ENCODE measurements around the gene ATAD5.
A peak's percentile ranks its signal among the peaks of the same experiment; 100 is the strongest.
"Not testable (repeated sequence)": the region's sequence is repeated elsewhere in the genome, so short reads cannot be mapped to it uniquely, and the experiment has no call there.

Gene ATAD5

DNA sequence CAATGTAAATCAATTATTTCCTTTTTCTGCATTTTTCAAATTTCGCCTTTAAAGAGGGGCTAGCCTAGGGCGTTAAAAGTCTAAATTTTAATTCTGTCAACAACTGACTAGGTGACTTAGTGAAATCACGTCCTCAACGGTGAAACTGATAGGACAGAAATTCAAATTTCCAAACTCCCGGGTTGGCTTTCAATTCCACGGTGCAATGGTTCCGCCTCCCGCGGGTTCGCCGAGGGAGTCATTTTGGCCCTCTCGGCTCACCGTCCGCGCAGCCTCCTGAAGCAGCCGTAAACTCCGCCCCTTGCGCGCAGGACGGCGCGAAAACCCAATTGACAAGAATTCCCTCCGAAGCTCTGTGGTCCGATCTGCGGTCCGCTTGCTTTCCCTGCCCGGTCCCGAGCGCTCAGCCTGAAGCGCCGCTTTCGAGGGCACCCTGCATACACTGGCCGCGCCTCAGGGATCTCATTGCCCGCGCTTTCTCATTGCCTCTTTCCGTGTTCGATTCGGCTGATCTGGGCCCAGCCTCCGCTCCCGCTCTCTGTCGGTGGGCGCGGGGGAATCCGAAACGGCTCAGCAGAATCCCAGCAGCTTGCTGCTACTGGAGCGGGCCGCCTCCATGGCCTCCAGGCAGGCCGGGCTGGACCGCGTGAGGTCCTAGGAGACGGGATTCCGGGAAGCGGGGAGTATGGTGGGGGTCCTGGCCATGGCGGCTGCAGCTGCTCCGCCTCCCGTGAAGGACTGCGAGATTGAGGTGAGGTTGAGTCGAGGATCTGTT lies at the start of gene ATAD5:
Gene ATAD5 (plus strand): TSS at position 304 of the 775 bp plus-strand sequence. CDS start 382 bp downstream, at position 686.
- DNase-seq, result peak; percentile 89

DNA sequence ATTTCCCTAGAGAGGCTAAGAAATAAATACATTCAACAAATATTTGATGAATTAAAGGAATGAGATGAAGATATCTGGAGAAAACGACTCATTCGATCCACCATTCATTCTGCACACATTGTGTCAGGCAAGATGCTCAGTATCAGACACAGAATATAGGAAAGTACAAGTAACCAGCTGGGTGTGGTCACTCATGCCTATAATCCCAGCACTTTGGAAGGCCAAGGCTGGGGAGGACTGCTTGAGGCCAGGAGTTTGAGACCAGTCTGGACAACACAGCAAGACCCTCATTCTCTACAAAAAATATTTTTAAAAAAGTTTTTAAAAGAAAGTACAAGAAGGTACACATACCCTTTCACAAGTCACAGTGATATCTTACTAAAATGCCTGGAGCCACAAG lies 49.6 kb upstream of the ATAD5 start:
- no peak for DNase-seq

DNA sequence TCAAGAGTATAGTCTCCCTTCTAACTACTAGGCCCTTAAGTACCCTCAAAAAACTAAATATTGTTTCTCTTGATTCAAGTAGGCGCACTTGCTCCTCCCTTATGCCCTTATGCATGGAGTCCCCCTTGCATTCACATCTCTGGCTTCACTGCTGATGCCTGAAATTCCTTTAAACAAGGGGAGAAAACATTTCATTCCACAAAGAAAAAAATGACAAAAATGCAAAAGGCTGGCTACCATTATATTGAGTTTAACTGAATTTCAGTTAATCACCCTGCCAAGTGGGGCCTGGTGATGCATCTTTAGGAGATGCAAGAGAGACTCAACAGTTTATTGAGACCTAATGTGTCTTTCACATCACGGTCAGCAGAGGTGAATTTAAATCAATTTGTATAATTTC lies 42.8 kb upstream of the ATAD5 start:
- no peak for DNase-seq

- DNase-seq, result no peak
Observed at GRCh38 chr17:30790279-30790678, 41.5 kb upstream of the ATAD5 start.

GRCh38 chr17:30793282-30793977 lies 38.3 kb upstream of the ATAD5 start:
- no peak for DNase-seq

GRCh38 chr17:30794372-30794771 lies 37.4 kb upstream of the ATAD5 start:
- no peak for DNase-seq

DNA sequence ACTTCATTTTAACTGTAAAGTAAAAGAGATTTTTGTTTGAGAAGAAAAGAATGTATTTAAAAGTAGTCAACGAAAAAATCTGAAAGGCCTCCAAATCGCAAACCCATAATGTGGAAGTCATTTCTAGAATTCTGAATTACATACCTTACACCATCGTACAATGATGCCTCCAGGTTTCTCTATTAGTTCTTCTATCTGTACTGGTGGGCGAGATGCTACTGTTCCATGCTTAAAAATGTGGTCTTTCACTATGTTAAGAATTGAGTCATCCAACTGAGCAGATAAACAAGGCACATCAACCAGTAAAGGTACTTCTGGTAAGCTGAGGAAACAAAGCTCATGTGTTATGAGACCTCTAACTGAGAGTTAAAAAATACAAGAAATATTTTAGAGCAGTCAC lies 35.8 kb upstream of the ATAD5 start:
- no peak for DNase-seq

DNA sequence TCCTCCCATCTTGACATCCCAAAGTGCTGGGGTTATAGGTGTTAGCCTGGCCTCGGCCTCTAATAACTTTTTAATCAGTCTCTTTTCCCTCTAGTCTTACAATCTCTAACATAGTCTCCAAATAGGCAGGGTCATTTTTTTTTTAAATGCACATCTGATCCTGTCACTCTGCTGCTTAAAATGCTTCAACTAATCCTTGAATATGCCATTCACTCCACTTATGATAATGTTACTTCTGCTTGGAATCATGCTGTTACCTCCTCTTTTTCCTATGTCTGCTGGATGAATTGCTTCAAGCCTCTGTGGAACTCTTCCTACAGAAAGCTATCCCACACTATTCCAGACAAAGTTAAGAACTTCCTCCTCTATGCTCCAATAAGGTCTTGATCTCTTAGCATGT lies 30.1 kb upstream of the ATAD5 start:
- no peak for DNase-seq

DNA sequence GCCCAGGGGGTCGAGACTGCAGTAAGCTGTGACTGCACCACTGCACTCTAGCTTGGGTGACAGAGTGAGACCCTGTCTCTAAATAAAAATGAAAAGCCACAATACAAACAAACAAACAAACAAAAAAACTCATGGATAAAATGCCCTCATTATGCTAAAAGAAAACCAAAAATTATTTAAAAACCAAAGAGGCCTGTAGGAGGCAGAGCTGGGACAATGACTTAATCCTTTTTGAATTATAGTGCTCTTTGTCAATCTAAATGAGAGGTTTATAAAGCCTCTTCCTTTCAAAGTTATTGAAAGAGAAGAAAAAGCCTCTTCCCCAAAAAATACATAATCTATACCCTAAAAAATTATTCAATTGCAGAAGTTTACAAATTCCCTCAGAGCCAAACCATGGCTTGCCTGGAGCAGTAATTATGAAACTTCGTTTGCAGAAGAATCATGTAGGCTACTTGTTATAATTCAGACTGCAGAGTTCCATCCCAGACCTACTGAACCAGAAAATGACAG lies 25.8 kb upstream of the ATAD5 start:
- no peak for DNase-seq

- no peak for DNase-seq
Observed at GRCh38 chr17:30807896-30808295, 23.9 kb upstream of the ATAD5 start.

DNA sequence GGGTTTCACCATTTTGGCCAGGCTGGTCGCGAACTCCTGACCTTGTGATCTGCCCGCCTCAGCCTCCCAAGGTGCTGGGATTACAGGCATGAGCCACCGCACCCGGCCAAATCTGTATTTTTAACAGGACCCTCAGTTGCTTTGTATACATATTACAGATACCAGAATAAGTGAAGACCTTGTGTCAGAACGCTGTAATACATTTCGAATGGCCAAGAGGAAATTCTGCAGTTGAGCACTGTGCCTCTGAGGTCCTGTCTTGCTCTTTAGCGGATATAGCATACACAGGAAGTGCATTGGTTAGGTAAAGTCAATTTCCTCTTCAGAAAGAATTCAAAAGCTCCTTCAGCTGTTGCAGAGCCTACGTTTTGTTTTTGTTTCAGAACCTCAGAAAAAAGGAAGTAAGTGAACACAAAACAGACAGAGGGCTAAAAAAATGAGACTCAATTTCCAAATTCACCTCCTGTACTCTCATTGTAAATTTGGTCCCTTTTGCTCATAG lies 22.9 kb upstream of the ATAD5 start:
- peak; percentile 75 for DNase-seq

GRCh38 chr17:30809867-30810266 lies 21.9 kb upstream of the ATAD5 start:
- no peak for DNase-seq

- DNase-seq, result no peak
Observed at GRCh38 chr17:30812218-30813177, 19.3 kb upstream of the ATAD5 start.

DNA sequence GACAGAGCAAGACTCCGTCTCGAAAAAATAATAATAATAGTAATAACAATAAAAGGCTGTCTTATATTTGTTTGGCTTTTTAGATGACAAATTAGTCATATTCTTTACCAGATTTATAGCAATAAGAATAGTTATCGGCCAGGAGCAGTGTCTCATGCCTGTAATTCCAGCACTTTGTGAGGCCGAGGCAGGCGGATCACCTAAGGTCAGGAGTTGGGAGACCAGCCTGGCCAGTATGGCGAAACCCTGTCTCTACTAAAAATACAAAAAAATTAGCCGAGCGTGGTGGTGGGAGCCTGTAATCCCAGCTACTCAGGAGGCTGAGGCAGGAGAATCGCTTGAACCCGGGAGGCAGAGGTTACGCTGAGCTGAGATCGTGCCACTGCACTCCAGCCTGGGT lies 17.5 kb upstream of the ATAD5 start:
- not testable (repeated sequence) for DNase-seq

GRCh38 chr17:30814860-30815259 lies 16.9 kb upstream of the ATAD5 start:
- DNase-seq, result not testable (repeated sequence)

DNA sequence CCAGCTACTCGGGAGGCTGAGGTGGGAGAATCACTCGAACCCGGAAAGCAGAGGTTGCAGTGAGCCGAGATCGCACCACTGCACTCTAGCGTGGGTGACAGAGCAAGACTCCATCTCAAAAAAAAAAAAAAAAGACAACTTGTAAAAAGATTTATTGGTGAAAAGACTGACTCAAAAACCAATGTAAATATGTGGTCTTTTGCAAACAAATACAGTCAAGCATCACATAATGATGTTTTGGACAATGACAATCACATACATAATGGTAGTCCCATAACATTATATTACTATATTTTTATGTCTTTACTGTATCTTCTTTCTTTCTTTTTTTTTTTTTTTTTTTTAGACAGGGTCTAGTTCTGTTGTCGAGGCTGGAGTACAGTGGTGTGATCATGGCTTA lies 15.6 kb upstream of the ATAD5 start:
- no peak for DNase-seq

- DNase-seq, result no peak
Observed at GRCh38 chr17:30819971-30820705, 11.6 kb upstream of the ATAD5 start.

DNA sequence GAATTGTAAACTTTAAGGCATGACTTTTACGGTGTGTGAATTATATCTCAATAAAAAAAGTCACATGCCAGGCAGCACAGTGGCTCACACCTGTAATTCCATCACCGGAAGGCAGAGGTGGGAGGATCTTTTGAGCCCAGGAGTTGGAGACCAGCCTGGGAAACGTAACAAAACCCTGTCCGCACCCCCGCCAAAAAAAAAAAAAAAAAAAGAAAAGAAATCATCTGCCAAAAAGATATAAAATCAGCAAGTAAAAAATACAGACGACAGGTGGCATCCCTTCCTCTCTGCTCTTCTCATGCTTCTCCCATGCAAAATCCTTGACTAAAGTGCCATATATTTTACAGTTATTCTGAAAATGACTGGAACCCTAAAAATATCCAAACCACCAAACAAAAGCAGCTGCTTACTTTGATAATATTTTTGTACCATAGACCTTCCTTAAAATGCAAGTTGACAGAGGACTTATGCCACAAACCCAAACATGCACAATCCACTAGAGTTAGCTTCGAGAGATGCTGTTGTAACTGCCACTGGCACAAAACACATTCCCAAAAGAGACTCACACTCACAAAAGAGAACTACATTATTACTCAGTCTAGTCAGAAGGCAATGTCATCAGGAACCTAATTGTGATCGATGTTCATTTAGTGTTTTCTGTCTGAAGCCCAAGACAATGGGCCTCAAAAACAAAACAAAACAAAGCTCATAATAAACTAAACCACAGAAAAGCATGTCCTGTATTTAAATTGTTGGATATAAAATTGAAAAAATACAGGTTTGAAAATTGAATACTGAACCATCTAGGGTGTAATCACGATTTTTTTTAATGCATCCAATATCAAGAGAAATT lies 9.7 kb upstream of the ATAD5 start:
- DNase-seq, result no peak

GRCh38 chr17:30822919-30823318 lies 8.8 kb upstream of the ATAD5 start:
- DNase-seq, result peak; percentile 39

GRCh38 chr17:30823421-30823820 lies 8.3 kb upstream of the ATAD5 start:
- DNase-seq, result no peak

- DNase-seq, result peak; percentile 36
Observed at GRCh38 chr17:30824002-30824355, 7.8 kb upstream of the ATAD5 start.

Data from CD4-positive, alpha-beta T cell treated with Interleukin-12 subunit alpha and Interleukin-12 subunit beta, for 1 hour (primary cell).